Stimulated activated naive CD8-positive, alpha-beta T cell treated with anti-CD3 and anti-CD28 coated beads, Interleukin-15, Interleukin-2, amounts not matched to agents 100 ng/mL and 50 ng/mL, for 24 hours (primary cell): ENCODE data around the gene KLHL40.

Experiments
- H3K27ac Mint-ChIP-seq: one replicate; pipeline ENCODE4 v1.8.0; 2021; ENCODE audit warnings: mild to moderate bottlenecking, mixed read lengths
- H3K27me3 Mint-ChIP-seq: one replicate; pipeline ENCODE4 v1.8.0; 2021; ENCODE audit warnings: mixed read lengths
- H3K36me3 Mint-ChIP-seq: one replicate; pipeline ENCODE4 v1.8.0; 2021; ENCODE audit warnings: low read depth, mixed read lengths
- H3K4me1 Mint-ChIP-seq: one replicate; pipeline ENCODE4 v1.8.0; 2021; ENCODE audit warnings: low read depth, mixed read lengths
- H3K4me3 Mint-ChIP-seq: one replicate; pipeline ENCODE4 v1.8.0; 2021; ENCODE audit warnings: mild to moderate bottlenecking, mixed read lengths
- H3K9me3 Mint-ChIP-seq: one replicate; pipeline ENCODE4 v1.8.0; 2021; ENCODE audit warnings: mixed read lengths

Gene KLHL40

GRCh38 chr3:42688487-42689420 lies 3.4 kb downstream of the KLHL40 start:
- Mint-ChIP-seq H3K4me1 (peaks cover 3% of the 10 kb centered on the region), H3K4me3 (no peak overlapping the region), H3K27ac (no peak overlapping the region), H3K9me3 (no peaks in the 10 kb centered on the region), H3K27me3 (peaks cover 4% of the 10 kb centered on the region), H3K36me3 (no peaks in the 10 kb centered on the region)

GRCh38 chr3:42689421-42690014 lies 4.2 kb downstream of the KLHL40 start:
- Mint-ChIP-seq H3K27me3 (peaks cover 4% of the 10 kb centered on the region), H3K4me3 (no peak overlapping the region), H3K36me3 (no peaks in the 10 kb centered on the region), H3K27ac (no peak overlapping the region), H3K4me1 (peaks cover 3% of the 10 kb centered on the region), H3K9me3 (no peaks in the 10 kb centered on the region)

- H3K4me1 Mint-ChIP-seq, result peaks cover 3% of the 10 kb centered on the region
- H3K27ac Mint-ChIP-seq, result no peak overlapping the region
- peaks cover 4% of the 10 kb centered on the region for H3K27me3 Mint-ChIP-seq
- H3K9me3 Mint-ChIP-seq, result no peaks in the 10 kb centered on the region
- H3K36me3 Mint-ChIP-seq, result no peaks in the 10 kb centered on the region
- no peak overlapping the region for H3K4me3 Mint-ChIP-seq
Observed at GRCh38 chr3:42690191-42690590, 4.9 kb downstream of the KLHL40 start.

GRCh38 chr3:42690766-42691680 lies 5.7 kb downstream of the KLHL40 start:
- Mint-ChIP-seq H3K27me3 (no peaks in the 10 kb centered on the region), H3K9me3 (no peaks in the 10 kb centered on the region), H3K4me3 (no peak overlapping the region), H3K27ac (no peak overlapping the region), H3K4me1 (no peaks in the 10 kb centered on the region), H3K36me3 (no peaks in the 10 kb centered on the region)

DNA sequence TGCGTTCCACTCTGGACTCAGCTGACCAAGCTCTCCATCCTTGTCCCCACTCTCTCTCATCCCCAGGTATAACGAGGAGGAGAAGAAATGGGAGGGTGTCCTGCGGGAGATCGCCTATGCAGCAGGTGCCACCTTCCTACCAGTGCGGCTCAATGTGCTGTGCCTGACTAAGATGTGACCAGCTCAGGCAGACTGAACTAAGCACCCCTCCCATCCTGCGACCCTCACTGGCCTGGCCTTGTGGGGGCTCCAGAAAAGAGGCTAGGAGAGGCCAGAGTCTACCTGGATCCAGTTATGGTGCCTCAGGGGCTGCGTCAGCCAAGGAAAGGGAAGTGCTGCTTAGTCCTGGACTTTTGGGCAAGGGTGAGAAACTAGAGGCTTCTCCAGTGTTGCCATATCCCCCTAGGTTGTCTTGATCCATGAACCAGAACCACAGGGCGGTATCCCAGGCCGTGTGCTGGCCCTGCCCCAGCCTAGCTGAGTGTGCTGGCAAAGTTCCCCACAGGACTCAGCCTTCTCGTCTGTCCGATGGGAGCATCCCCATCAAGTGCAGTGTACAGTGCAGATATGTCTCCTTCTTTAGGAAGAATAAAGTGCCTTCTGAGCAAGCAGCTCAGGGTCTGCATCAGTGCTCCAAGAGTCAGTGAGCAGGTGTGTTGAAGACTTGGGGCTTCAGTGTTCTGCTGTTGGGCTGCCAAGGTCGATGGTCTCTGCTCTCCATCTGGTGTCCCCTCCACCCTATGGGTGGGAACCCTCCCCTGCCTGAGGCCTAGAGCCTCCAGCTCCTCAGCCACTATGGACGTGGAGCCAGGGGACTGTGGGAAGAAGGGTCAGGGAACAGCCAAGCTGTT lies 6.7 kb downstream of the KLHL40 start:
- H3K9me3 Mint-ChIP-seq, result no peaks in the 10 kb centered on the region
- H3K27me3 Mint-ChIP-seq, result no peaks in the 10 kb centered on the region
- no peak overlapping the region for H3K27ac Mint-ChIP-seq
- no peak overlapping the region for H3K4me3 Mint-ChIP-seq
- H3K4me1 Mint-ChIP-seq, result no peaks in the 10 kb centered on the region
- H3K36me3 Mint-ChIP-seq, result no peaks in the 10 kb centered on the region

GRCh38 chr3:42692667-42693529 lies 7.6 kb downstream of the KLHL40 start:
- no peak overlapping the region for H3K27ac Mint-ChIP-seq
- H3K4me3 Mint-ChIP-seq, result no peak overlapping the region
- no peaks in the 10 kb centered on the region for H3K9me3 Mint-ChIP-seq
- no peaks in the 10 kb centered on the region for H3K27me3 Mint-ChIP-seq
- no peaks in the 10 kb centered on the region for H3K36me3 Mint-ChIP-seq
- H3K4me1 Mint-ChIP-seq, result no peaks in the 10 kb centered on the region

GRCh38 chr3:42693530-42693930 lies 8.2 kb downstream of the KLHL40 start:
- peaks cover 1% of the 10 kb centered on the region for H3K4me1 Mint-ChIP-seq
- no peak overlapping the region for H3K27ac Mint-ChIP-seq
- H3K4me3 Mint-ChIP-seq, result no peak overlapping the region

DNA sequence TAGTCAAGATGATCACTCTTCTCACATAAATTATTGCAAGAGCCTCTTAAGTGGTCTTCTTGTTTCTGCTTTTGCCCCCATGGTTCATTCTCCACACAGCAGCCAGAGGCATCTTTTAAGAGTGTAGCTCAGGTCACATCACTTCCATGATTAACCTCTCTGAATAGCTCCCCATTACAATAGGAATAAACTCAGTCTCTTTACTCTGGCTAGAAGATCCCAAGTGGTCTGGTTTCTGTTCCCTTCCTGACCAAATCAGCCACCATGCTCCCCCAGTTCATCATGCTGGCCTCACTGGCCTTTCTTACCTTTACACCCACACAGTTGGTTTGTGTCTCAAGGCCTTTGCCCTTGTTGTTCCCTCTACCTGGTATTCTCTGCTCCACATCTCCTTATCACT lies 9.0 kb downstream of the KLHL40 start:
- no peaks in the 10 kb centered on the region for H3K9me3 Mint-ChIP-seq
- no peaks in the 10 kb centered on the region for H3K36me3 Mint-ChIP-seq
- H3K27me3 Mint-ChIP-seq, result no peaks in the 10 kb centered on the region
- no peak overlapping the region for H3K4me3 Mint-ChIP-seq
- H3K27ac Mint-ChIP-seq, result no peak overlapping the region
- peaks cover 6% of the 10 kb centered on the region for H3K4me1 Mint-ChIP-seq

More at GRCh38 chr3:42693530-42693930, 8.2 kb downstream of the KLHL40 start:
- H3K9me3 Mint-ChIP-seq, result no peaks in the 10 kb centered on the region
- no peaks in the 10 kb centered on the region for H3K36me3 Mint-ChIP-seq
- H3K27me3 Mint-ChIP-seq, result no peaks in the 10 kb centered on the region

- H3K27me3 Mint-ChIP-seq, result peaks cover 3% of the 10 kb centered on the region
- peaks cover 6% of the 10 kb centered on the region for H3K4me1 Mint-ChIP-seq
- H3K36me3 Mint-ChIP-seq, result no peaks in the 10 kb centered on the region
- no peak overlapping the region for H3K27ac Mint-ChIP-seq
- no peaks in the 10 kb centered on the region for H3K9me3 Mint-ChIP-seq
- no peak overlapping the region for H3K4me3 Mint-ChIP-seq
Observed at GRCh38 chr3:42696356-42697288, 11.3 kb downstream of the KLHL40 start.

GRCh38 chr3:42697289-42698051 lies 12.1 kb downstream of the KLHL40 start:
- peaks cover 6% of the 10 kb centered on the region for H3K4me1 Mint-ChIP-seq
- no peaks in the 10 kb centered on the region for H3K36me3 Mint-ChIP-seq
- peaks cover 3% of the 10 kb centered on the region for H3K27me3 Mint-ChIP-seq
- H3K4me3 Mint-ChIP-seq, result no peak overlapping the region
- no peaks in the 10 kb centered on the region for H3K9me3 Mint-ChIP-seq
- H3K27ac Mint-ChIP-seq, result no peak overlapping the region

- no peaks in the 10 kb centered on the region for H3K36me3 Mint-ChIP-seq
Observed at GRCh38 chr3:42698216-42698910, 13.0 kb downstream of the KLHL40 start.

DNA sequence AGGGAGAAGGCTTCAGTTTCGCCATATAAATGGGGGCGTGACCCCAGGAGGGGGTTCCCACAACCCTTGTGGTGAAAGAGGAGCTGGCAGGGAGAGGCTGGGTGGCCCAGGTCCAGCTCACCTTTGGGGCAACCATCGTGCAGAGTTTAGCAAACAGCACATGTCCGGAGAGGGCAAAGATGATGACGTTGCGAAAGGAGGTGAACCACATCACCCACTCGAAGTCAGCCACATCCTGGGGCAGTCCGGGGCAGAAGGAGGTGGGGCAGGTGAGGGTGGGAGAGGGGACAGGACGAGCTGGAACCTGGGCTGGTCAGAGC lies 13.5 kb downstream of the KLHL40 start:
- H3K27me3 Mint-ChIP-seq, result peaks cover 3% of the 10 kb centered on the region
- H3K9me3 Mint-ChIP-seq, result no peaks in the 10 kb centered on the region
- no peaks in the 10 kb centered on the region for H3K36me3 Mint-ChIP-seq
- peaks cover 6% of the 10 kb centered on the region for H3K4me1 Mint-ChIP-seq
- H3K27ac Mint-ChIP-seq, result no peak overlapping the region
- H3K4me3 Mint-ChIP-seq, result no peak overlapping the region

More at GRCh38 chr3:42698216-42698910, 13.0 kb downstream of the KLHL40 start:
- Mint-ChIP-seq H3K27me3 (peaks cover 3% of the 10 kb centered on the region), H3K4me3 (no peak overlapping the region), H3K4me1 (peaks cover 6% of the 10 kb centered on the region), H3K9me3 (no peaks in the 10 kb centered on the region), H3K27ac (no peak overlapping the region)
